Measurements from ENCODE around the gene OR10A2.
"Not testable (repeated sequence)": the region's sequence is repeated elsewhere in the genome, so short reads cannot be mapped to it uniquely, and the experiment has no call there.

The OR10A2 gene

DNA sequence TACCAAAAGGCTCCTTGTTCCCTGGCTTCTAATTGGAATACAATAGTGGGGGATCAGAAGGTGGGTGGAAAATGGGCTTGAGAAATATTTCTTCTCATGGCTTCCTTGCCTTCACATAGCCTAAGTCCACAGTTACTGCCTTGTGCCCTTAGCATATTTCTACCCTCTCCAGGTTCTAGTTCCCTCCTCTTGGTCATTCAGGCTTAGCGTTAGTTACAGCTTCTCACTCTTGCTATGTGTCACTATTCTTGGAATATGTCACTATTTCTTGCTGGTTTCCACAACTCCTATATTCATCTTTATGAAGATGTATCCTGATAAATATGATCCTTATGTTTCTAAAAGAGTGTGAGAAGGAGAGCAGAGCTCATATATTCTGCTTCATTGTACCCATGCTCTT, 27.0 kb downstream of the OR10A2 start:
- no peak for DNase-seq

DNA sequence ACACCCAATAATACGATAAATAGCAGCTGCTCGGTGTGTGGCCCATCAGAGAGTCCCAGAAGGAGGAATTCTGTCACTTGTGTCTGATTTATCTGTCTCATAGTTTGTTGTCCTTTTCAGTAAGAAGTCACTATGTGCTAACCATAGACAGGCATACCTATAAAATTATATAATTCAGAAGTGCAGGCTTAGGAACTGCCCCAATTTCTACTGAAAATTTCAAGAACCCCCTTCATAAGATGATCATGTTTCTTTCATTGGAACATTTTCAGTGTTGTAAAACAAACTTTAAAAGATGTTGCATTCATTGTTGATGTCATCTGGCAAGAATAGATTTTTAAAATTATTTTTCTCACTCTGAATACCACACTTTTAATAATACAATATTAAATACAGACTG, 29.5 kb downstream of the OR10A2 start, which contains the start of gene OR2D2:
Gene OR2D2 (minus strand): TSS at position 101 of the 400 bp plus-strand sequence. CDS start 0 bp downstream, at position 101.
- no peak for DNase-seq

DNA sequence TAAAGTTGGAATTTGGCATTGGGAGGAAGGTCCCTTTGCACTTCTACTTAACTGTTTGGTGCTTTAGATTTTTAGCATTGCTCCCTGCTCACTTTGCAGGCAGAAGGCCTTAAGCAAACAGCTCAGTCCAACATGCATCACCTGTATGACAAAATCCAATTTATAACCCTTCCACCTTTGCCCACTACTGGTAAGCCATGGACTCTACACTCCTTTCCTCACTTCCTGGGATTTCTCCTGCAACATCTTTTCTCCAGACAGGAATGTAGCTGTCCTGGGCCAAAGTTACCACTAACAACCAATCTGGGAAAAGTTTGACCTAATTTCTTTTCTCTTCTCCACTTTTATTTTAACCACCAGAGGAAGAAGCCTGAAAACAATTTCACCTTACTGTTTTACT, 31.2 kb downstream of the OR10A2 start:
- no peak for DNase-seq

DNA sequence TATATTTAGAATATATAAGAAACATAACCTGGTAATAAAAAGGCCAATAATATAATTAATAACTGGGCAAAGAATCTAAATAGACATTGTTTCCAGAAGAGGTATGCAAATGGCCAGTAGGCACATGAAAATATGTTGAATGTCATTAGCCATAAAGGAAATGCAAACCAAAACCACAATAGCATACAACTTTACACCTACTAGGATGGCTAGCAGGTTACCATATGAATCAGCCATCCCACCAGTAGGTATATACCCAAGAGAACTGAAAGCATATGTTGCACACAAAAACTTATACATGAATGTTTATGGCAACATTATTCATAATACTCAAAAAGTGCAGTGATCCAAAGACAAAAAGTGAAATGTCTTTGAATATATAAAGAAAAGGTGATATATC, 32.2 kb downstream of the OR10A2 start:
- DNase-seq = no peak

DNA sequence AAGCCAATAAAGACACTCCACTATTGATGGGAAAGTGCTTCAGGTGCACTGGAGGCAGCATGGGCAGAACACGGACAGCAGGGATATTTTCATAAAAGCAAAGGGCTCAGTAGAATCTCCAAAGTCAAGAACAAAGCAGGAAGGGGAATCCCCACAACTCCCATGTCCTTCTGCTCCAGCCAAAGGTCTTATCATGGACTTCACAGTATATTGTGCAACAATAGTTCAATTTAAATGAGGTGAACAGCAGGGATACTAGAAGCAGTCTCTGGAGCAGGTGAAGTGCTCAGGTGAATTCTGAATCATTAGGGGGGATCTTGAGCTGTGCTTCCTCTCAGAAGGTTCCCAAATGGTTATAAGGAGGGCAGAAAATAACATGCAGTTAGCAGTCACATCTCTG, 36.1 kb downstream of the OR10A2 start:
- DNase-seq = no peak

DNA sequence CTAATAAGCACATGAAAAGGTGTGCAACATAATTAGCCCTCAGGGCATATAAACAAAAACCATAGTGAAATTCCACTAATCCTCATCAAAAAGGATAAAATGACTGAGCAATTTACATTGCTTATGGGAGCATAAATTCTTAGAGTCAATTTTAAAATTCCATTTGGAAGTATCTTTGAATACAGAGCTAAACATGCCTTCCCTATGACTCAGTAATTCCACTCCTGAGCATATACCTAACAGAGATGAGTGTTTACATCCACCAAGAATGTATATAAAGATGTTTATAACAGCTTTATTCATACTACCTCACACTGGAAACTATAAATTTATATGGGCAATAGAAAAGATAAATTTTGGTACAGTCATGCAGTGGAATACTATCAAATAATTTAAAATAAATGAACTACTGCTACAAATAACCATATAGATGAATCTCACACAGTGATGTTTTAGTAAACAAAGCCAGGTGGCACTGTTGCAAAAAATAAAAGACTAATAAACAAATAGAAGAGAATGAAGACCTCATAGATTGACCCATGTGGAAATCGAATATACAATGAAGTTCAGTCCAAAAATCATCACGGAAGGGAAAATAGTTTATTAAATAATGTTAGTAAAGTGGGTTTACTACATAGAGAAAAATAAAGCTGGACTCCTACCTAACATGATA, 37.6 kb downstream of the OR10A2 start:
- no peak for DNase-seq

DNA sequence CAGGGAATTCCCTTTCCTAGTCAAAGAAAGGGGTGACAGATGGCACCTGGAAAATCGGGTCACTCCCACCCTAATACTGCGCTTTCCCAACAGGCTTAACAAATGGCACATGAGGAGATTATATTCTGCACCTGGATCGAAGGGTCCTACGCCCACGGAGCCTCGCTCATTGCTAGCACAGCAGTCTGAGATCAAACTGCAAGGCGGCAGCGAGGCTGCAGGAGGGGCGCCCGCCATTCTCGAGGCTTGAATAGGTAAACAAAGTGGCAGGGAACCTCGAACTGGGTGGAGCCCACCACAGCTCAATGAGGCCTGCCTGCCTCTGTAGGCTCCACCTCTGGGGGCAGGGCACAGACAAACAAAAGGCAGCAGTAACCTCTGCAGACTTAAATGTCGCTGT, 41.9 kb downstream of the OR10A2 start:
- DNase-seq = not testable (repeated sequence)

DNA sequence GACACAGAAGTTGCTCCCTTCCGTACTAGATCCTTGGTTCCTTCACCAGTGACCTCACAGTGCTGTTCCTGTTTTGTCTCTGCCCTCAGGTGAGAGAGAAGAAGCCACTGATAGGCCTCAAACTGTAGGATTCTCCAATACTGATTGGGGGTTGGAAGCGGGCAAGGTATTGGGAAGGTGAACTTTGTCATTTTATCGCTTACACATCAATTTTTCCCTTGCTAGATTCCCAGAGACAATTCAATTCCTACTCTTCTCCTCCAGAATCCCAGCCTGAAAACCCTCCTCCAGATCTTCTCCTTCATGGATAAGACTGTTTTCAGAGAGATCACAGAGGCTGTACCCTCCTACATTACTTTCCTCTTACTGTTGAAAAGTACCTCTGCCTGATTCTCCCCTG, 48.5 kb downstream of the OR10A2 start:
- no peak for DNase-seq

DNA sequence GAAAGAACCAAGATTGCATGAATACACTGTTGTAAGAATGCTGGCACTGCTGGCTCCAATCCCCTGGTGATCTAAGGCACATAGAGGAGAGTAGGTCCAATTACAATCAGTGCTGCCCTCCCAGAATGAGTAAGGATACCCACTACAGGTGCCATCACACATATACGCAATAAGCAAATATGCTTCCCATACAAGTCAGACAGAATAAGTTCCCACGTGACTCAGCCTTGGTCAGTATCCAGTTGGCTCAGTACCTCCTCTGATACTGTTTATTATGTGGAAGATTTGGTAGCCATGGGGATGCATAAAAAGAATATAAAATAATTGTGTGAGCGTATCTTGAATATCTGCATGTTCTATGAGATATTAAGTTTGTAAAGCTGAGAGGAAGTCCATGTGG, 49.1 kb downstream of the OR10A2 start:
- no peak for DNase-seq

DNA sequence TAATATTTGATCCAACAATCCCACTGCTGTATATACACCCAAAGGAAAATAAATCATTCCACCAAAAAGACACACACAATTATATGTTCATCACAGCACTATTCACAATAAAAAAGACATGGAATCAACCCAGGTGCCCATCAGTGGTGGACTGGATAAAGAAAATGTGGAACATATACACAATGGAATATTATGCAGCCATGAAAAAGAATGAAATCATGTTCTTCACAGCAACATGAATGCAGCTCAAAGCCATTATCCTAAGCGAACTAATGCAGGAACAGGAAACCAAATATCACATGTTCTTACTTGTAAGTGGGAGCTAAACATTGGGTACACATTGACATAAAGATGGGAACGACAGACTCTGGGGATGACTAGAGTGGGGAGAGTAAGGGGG, 56.8 kb downstream of the OR10A2 start:
- no peak for DNase-seq

DNA sequence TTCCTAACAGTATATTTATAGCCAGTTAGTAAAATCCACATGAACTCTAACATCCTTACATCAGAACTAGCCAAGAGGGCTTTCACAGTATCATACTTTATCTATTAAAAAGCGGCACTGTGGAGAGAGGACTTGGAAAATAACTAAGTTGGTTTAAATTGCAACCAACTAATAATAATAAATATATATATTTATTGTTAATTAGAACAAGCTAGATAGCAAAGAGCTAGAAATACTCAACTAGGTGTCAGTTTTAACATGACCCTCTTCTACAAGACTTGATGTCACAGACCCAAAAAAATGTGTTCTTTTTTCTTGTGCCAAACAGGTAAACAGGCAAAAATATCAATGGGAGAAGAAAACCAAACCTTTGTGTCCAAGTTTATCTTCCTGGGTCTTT, 57.8 kb downstream of the OR10A2 start, which contains the start of gene OR2D3:
Gene OR2D3 (plus strand): TSS at position 301 of the 400 bp plus-strand sequence. CDS start 0 bp downstream, at position 301.
- no peak for DNase-seq

All from NK-92 treated with Interleukin-12 subunit alpha and Interleukin-12 subunit beta, amount 100 ng/mL, for 24 hours (cell line).